ENCODE results near the gene CAPS2.

CAPS2 gene

DNA sequence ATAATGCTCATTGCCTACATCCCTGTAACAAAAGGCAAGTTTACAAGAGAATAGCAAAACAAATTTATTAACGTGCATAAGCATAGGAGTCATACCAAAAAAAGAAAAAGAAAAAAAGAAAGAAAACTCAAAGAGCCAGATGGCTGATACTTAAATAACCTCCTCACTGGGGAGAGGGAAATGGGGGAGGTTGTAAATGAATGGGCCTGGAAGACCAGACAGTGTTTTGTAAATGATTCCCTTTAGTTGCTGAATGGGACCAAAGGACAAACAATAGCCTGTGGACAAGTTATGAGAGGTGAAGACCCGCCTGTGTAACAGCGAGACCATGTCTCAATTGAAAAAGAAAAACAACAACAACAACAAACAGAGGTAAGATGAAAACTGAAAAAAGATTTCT is 35.3 kb downstream of the CAPS2 start (continued):
- no peak for TF ChIP-seq ZNF777 (tag by site-specific recombination; IDR thresholded peaks at IDR 0.05; ENCODE audit: borderline replicate concordance)
- no peak for TF ChIP-seq ZNF629 (tag by site-specific recombination; IDR thresholded peaks at IDR 0.05)
- TF ChIP-seq ZNF768 (tag by site-specific recombination; IDR thresholded peaks at IDR 0.05): no peak
- TF ChIP-seq ZNF571 (tag by site-specific recombination; IDR thresholded peaks at IDR 0.05): no peak
- TF ChIP-seq, protein P1, sequence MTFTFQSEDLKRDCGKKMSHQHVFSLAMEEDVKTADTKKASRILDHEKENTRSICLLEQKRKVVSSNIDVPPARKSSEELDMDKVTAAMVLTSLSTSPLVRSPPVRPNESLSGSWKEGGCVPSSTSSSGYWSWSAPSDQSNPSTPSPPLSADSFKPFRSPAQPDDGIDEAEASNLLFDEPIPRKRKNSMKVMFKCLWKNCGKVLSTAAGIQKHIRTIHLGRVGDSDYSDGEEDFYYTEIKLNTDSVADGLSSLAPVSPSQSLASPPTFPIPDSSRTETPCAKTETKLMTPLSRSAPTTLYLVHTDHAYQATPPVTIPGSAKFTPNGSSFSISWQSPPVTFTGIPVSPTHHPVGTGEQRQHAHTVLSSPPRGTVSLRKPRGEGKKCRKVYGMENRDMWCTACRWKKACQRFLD (tag by site-specific recombination; IDR thresholded peaks at IDR 0.05): no peak
- TF ChIP-seq RBAK (tag by site-specific recombination; IDR thresholded peaks at IDR 0.05): no peak
- no peak for TF ChIP-seq FEZF1 (tag by site-specific recombination; IDR thresholded peaks at IDR 0.05)
- no peak for TF ChIP-seq SALL2 (tag by site-specific recombination; IDR thresholded peaks at IDR 0.05; ENCODE audit: borderline replicate concordance)
- TF ChIP-seq ZNF19 (tag by site-specific recombination; IDR thresholded peaks at IDR 0.05; ENCODE audit: low read depth): no peak
- TF ChIP-seq ZNF366 (tag by site-specific recombination; conservative IDR thresholded peaks at IDR 0.05): no peak
- TF ChIP-seq SP7 (tag by site-specific recombination; IDR thresholded peaks at IDR 0.05): no peak

- TF ChIP-seq, protein P2, sequence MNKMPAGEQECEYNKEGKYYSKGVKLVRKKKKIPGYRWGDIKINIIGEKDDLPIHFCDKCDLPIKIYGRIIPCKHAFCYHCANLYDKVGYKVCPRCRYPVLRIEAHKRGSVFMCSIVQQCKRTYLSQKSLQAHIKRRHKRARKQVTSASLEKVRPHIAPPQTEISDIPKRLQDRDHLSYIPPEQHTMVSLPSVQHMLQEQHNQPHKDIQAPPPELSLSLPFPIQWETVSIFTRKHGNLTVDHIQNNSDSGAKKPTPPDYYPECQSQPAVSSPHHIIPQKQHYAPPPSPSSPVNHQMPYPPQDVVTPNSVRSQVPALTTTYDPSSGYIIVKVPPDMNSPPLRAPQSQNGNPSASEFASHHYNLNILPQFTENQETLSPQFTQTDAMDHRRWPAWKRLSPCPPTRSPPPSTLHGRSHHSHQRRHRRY (tag by site-specific recombination; IDR thresholded peaks at IDR 0.05): no peak
- no peak for TF ChIP-seq TSHZ1 (tag by site-specific recombination; IDR thresholded peaks at IDR 0.05; ENCODE audit: borderline replicate concordance)
- Histone ChIP-seq H3K27ac (ENCODE audit: extremely low read depth, low read depth, low read length) (no peak overlapping the region), H3K4me1 (ENCODE audit: control insufficient read depth, insufficient read depth, low read length) (peaks cover 4% of the 10 kb centered on the region), H3K36me3 (ENCODE audit: control insufficient read depth in 2 of 2, insufficient read depth in 1 of 2, low read length in 2 of 2) (no peaks in the 10 kb centered on the region), H3K4me3 (ENCODE audit: low read depth, low read length) (no peak overlapping the region), H3K9me3 (ENCODE audit: control insufficient read depth, insufficient read depth, low read depth, low read length) (no peaks in the 10 kb centered on the region)
- CTCF ChIA-PET: no interaction called here
- POLR2A ChIA-PET: no interaction called here
Measured at GRCh38 chr12:75294336-75294735, 35.8 kb downstream of the CAPS2 start.

DNA sequence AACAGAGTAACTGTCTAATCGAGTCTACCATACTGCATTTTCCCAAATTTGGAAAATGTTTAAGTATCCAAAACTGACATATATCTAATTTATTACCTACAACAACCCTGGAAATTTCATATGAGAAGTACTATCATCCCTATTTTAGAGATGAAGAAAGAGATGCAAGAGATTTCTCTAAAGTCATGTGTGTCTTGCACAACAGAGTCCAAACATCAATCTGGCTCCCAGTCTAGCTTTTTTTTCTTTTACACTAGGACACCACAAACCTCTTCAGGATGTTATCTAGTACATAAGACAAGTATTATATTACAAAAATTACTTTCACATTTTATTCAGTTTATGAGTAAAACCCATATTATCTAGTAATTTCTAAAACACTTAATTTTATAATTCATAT is 39.1 kb downstream of the CAPS2 start:
- Histone ChIP-seq H3K4me1 (ENCODE audit: control insufficient read depth, insufficient read depth, low read length) (peaks cover 5% of the 10 kb centered on the region), H3K36me3 (ENCODE audit: control insufficient read depth in 2 of 2, insufficient read depth in 1 of 2, low read length in 2 of 2) (no peaks in the 10 kb centered on the region), H3K4me3 (ENCODE audit: low read depth, low read length) (no peak overlapping the region), H3K27ac (ENCODE audit: extremely low read depth, low read depth, low read length) (no peak overlapping the region), H3K9me3 (ENCODE audit: control insufficient read depth, insufficient read depth, low read depth, low read length) (no peaks in the 10 kb centered on the region)
- POLR2A ChIA-PET: no interaction called here
- CTCF ChIA-PET: interaction anchor here (0.7 kb wide), 1 partner anchor 555 kb away, joined by 3 read pairs; no protein-coding TSS in a partner anchor
- no peak for TF ChIP-seq ZNF664 (tag by site-specific recombination; IDR thresholded peaks at IDR 0.05)
- no peak for TF ChIP-seq KLF1 (tag by site-specific recombination; IDR thresholded peaks at IDR 0.05)
- no peak for TF ChIP-seq ZNF544 (tag by site-specific recombination; IDR thresholded peaks at IDR 0.05)
- TF ChIP-seq, protein P3, sequence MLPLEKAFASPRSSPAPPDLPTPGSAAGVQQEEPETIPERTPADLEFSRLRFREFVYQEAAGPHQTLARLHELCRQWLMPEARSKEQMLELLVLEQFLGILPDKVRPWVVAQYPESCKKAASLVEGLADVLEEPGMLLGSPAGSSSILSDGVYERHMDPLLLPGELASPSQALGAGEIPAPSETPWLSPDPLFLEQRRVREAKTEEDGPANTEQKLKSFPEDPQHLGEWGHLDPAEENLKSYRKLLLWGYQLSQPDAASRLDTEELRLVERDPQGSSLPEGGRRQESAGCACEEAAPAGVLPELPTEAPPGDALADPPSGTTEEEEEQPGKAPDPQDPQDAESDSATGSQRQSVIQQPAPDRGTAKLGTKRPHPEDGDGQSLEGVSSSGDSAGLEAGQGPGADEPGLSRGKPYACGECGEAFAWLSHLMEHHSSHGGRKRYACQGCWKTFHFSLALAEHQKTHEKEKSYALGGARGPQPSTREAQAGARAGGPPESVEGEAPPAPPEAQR (tag by site-specific recombination; IDR thresholded peaks at IDR 0.05): no peak
- no peak for TF ChIP-seq TSHZ1 (tag by site-specific recombination; IDR thresholded peaks at IDR 0.05; ENCODE audit: borderline replicate concordance)
- no peak for TF ChIP-seq ZNF366 (tag by site-specific recombination; conservative IDR thresholded peaks at IDR 0.05)
- no peak for TF ChIP-seq ZNF747 (tag by site-specific recombination; IDR thresholded peaks at IDR 0.05)
- no peak for TF ChIP-seq ZNF404 (tag by site-specific recombination; IDR thresholded peaks at IDR 0.05)
- no peak for TF ChIP-seq YY1 (tag by site-specific recombination; IDR thresholded peaks at IDR 0.05)
- no peak for TF ChIP-seq ZNF560 (tag by site-specific recombination; IDR thresholded peaks at IDR 0.05; ENCODE audit: borderline replicate concordance)
- TF ChIP-seq YY2 (tag by site-specific recombination; IDR thresholded peaks at IDR 0.05): no peak
